CD4-positive, alpha-beta T cell treated with Interleukin-17A for 4 hours (primary cell): ENCODE data around the gene FHOD3.
A peak's percentile ranks its signal among the peaks of the same experiment; 100 is the strongest.

ENCODE experiments used
- DNase-seq: peaks from one replicate; pipeline ENCODE4 v3.0.0-alpha.2; 2020; ENCODE audit warnings: mixed read lengths

FHOD3 gene

GRCh38 chr18:36766836-36767235, 469.3 kb downstream of the FHOD3 start:
- no peak for DNase-seq

GRCh38 chr18:36769172-36769571, 471.7 kb downstream of the FHOD3 start:
- no peak for DNase-seq

- no peak for DNase-seq
These were observed 472.2 kb downstream of the FHOD3 start for GRCh38 chr18:36769611-36770314.

GRCh38 chr18:36770315-36770946, 472.9 kb downstream of the FHOD3 start:
- DNase-seq: no peak

GRCh38 chr18:36771245-36771644, 473.7 kb downstream of the FHOD3 start:
- DNase-seq: no peak

DNA sequence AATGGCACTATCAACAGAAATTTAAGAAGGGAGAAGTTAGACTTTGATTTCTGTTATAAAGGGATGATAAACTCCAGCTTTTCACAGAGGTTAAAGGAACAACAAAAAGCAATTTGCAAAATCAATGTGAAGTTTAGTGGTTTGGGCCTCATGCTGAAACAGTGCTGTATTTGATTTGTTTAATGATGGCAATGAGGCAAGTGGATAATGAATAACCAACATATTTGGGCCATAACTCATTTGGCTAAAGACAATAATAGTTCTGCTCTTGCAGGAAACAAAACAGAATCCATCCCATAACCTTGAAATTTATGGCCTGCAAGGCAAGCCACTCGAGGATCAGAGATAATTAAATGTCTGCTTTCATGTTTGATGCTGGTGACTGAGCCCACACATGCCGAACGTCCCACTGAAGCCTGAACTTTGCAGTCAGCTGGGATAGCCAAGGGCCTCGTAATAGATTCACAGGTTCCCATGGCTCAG, 474.8 kb downstream of the FHOD3 start:
- no peak for DNase-seq

- DNase-seq: no peak
These were observed 477.9 kb downstream of the FHOD3 start for GRCh38 chr18:36775396-36775795.

GRCh38 chr18:36776650-36777049, 479.1 kb downstream of the FHOD3 start:
- no peak for DNase-seq

- DNase-seq: no peak
These were observed 480.1 kb downstream of the FHOD3 start for GRCh38 chr18:36777566-36777965.

DNA sequence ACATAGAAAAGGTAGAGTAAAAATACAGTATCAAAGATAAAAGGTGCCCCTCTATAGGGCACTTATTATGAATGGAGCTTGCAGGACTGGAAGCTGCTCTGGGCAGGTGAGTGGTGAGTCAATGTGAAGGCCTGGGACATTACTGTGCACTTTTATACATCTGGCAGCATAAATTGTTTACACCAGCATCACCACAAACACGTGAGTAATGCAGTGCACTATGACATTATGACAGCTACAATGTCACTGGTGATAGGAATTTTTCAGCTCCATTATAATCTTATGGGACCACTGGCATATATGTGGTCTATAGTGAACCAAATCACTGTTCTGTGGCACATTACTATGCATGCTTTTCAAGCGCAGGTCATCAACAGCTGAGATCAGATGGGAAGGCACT, 483.2 kb downstream of the FHOD3 start:
- no peak for DNase-seq

DNA sequence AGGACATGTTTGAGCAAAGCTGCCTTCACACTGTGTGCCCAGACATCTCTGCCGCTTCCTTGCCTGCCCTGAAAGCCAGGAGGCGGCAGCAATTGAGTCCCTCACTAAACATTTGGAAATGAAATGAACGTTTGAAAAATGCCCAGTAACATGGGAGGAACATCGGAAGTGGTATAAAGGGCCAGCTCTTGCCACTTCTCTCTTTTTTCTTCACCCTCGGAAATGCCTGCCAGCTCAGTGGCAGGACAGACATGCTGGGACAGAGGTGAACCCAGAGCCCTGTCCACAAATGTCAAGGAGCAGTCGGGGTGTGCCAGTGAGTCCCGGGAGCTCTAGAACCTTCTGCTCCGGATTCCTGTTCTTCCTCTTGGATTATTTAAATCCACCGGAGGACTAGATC, 485.2 kb downstream of the FHOD3 start:
- DNase-seq: no peak

DNA sequence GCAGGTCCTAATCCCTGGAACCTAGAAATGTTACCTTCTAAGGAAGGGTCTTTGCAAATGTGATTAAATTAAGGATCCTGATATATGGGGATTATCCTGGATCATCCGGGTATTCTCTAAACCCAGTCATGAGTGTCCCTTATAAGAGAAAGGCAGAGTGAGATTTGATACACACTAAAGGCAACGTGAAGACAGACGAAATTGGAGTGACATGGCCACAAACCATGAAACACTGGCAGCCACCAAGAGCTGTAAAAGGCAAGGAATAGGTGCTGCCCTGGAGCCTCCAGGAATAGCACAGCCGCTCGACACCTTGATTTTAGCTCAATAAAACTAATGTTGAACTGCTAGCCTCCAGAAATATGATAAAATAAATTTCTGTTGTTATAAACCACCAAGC, 486.3 kb downstream of the FHOD3 start:
- no peak for DNase-seq

GRCh38 chr18:36786686-36787085, 489.2 kb downstream of the FHOD3 start:
- DNase-seq: no peak

DNA sequence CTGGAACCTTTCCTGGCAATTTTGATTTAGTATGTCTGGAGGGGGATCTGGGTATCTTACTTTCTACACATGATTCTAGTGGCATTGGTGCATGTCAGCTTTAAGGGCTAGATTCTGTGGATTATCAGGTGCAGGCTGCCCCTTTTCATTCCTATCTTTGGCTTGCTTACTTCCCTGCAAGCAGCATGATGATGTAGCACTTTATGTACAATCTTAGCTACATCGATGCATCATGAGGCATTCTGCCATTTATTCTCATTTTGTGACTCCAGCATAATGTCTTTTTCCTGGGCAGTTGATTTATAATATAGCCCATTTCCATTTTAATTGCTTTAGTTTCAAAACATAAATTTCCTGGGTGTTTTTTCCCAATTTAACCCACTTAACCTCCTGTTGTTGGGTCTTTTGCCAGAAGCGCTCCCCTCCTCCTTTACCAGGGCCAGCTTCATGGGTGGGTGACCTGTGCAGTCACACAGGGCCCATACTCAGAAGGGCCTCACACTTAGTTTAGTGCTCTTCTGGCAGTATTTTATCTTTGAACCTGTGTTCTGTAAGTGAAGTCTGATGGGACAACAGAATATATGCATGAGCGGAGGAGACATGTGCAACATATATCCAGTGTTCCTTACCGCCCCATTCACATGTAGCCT, 495.2 kb downstream of the FHOD3 start:
- no peak for DNase-seq

GRCh38 chr18:36798738-36799473, 501.4 kb downstream of the FHOD3 start:
- no peak for DNase-seq

- no peak for DNase-seq
These were observed 507.6 kb downstream of the FHOD3 start for GRCh38 chr18:36805105-36805504.

DNA sequence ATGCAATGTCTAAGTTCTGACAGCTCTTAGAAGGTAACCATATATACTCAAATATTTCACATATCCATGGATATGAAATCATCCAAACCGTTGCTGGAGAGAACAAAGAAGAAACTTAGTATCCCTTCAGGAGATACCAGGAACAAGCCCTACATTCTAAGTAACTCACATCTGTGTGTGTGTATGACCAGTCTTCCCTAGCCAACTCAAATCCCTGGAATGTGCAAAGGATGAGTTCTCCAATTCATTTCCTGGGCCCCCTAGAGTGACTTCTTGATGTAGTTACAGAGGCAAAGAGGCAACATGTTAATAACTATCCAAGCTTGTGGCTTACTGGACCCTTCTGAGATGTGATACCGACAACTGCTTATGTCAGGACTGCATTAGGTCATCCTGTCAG, 511.2 kb downstream of the FHOD3 start:
- DNase-seq: no peak

DNA sequence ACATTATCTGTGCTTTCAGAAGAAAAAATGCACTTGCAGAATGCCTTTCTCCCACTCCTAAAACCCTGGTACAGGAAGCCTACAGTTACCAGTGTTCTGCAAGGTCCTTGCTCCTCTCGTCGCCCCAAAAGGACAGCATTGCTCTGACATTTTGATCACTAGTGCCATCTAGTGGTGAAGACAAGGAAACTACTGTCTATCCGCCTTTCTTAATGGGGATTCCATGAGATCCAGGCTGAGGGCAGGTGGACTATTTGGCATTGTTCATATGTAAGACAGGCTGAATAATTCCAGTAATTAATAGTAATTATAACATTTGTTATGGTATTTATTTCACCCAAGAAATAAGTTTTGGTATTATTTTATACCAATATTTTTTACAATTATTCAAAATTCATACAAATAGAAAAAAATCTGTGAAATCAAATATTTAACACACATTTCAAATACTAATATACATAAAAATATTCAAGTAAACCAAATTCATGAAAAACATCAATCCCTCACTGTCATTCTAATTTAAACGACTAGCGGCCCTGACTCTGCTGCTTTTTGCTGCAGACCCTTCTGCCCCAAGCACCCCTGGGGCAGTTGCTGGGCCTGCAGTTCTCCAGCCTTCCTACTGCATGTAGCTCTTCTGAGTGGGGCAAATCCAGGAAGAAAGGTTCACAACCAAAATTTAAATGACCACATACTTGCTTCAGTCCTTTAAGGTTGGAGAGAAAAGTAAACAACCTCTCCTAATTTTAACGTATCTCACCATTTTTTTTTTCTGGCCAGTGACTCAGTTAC, 512.3 kb downstream of the FHOD3 start:
- peak; percentile 50 for DNase-seq

GRCh38 chr18:36811430-36811829, 513.9 kb downstream of the FHOD3 start:
- no peak for DNase-seq

DNA sequence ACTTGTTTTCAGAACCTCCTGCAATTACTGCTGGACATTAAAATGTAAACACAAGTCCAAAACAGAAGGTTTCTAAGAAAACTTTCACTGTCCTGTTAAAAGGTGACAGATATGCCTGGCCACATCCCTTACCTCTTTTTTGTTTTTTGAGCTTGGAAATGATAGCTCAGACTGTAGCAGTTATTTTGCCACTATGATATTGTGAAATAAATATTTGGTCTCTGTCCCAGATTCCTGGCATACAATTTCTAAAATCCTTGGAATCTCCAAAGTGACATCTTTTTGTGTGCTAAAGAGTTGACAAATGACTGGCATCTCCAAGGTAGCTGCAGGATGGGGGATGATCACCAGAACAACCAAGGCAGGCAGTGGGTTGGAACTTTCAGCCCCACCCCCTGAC, 514.4 kb downstream of the FHOD3 start:
- DNase-seq: no peak

- no peak for DNase-seq
These were observed 515.2 kb downstream of the FHOD3 start for GRCh38 chr18:36812678-36813077.

DNA sequence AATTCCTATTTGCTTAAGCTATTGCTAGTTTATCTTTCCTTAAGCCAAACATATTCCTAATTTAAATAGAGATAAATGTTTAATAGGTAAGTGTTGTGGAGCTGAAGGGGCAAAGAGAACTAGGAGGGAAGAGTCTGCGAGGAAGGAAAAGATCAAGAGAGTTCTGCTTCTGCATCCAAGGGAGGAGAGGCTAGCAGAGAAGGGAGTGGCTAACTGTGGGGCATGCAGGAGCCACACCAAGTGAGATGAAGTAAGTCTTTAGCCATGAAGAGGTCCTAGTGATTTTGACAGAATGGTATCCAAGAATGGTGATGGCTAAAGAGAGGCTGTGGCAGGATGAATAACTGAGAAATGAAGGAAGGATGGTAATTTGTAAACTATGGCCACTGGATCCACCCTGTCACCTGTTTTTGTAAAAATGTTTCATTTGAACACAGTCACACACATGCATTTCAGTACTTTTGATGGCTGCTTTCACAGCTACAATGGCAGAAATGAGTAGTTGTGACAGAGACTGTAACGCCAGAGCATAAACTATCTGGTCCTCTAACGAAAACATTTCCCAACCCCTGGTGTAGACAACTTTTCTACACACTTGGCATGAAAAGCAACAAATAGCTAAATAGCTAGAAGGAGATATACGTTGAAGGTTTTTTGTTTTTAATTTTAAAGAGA, 515.7 kb downstream of the FHOD3 start:
- no peak for DNase-seq
